MCF 10A (cell line): ENCODE data around the gene PRRX1. TPM values are rescaled to one million over a fixed set of nuclear protein-coding genes. Genes with fewer than 3 reads are reported as not detected.

Experiments
- BruUV-seq: library from RNA; stranded (reverse); fragments of 400-500 nt; replicated peaks from 2 replicates; lab custom pipeline; 2021; lab: Mats Ljungman, UMichigan
- CTCF ChIA-PET: fragments of 300-600 bp; sonication (Branson Sonifier 250); formaldehyde crosslinking; extraction: SDS; loops from one replicate; lab custom pipeline; 2021; ENCODE audit warnings: antibody characterized with exemption, inconsistent platforms; lab: Yijun Ruan, JAX
- POLR2A ChIA-PET: fragments of 300-600, 350-650 bp; sonication (Branson Sonifier 250); formaldehyde crosslinking; extraction: SDS; loops from one replicate; lab custom pipeline; 2020; ENCODE audit warnings: antibody characterized with exemption, inconsistent platforms; lab: Yijun Ruan, JAX
- DNase-seq: peaks from one replicate; pipeline ENCODE4 v3.0.0-alpha.2; 2018; ENCODE audit not compliant: unreplicated experiment
- H3K27ac Mint-ChIP-seq: one replicate; pipeline ENCODE4 v1.8.0; 2022; ENCODE audit warnings: mild to moderate bottlenecking, low read depth, mixed read lengths; ENCODE audit not compliant: unreplicated experiment
- H3K27me3 Mint-ChIP-seq: one replicate; pipeline ENCODE4 v1.8.0; 2022; ENCODE audit warnings: mixed read lengths; ENCODE audit not compliant: insufficient read depth, unreplicated experiment
- H3K36me3 Mint-ChIP-seq: one replicate; pipeline ENCODE4 v1.8.0; 2022; ENCODE audit warnings: mild to moderate bottlenecking, moderate library complexity, mixed read lengths; ENCODE audit not compliant: insufficient read depth, unreplicated experiment
- H3K4me1 Mint-ChIP-seq: one replicate; pipeline ENCODE4 v1.8.0; 2022; ENCODE audit warnings: mixed read lengths; ENCODE audit not compliant: insufficient read depth, unreplicated experiment
- H3K4me3 Mint-ChIP-seq: one replicate; pipeline ENCODE4 v1.8.0; 2022; ENCODE audit warnings: mild to moderate bottlenecking, moderate library complexity, mixed read lengths; ENCODE audit not compliant: unreplicated experiment
- H3K9me3 Mint-ChIP-seq: one replicate; pipeline ENCODE4 v1.8.0; 2022; ENCODE audit warnings: mixed read lengths; ENCODE audit not compliant: unreplicated experiment
- CTCF ChIP-seq: fragments of 200-600 bp; IDR thresholded peaks from one replicate; pipeline ENCODE4 v1.8.0; 2022; ENCODE audit warnings: antibody characterized with exemption, mild to moderate bottlenecking; ENCODE audit not compliant: unreplicated experiment
- intact Hi-C: fragments of 100-400 bp; cut with micrococcal nuclease; formaldehyde crosslinking; loops from 2 replicates; pipeline ENCODE4 v1.14.1; 2022
- total RNA-seq: library from RNA; stranded (reverse); gene quantifications from 2 replicates; pipeline ENCODE4 v1.2.3, GENCODE V29; 2022

The PRRX1 gene
- total RNA-seq, 1 experiment from 2014 or later: not detected

DNA sequence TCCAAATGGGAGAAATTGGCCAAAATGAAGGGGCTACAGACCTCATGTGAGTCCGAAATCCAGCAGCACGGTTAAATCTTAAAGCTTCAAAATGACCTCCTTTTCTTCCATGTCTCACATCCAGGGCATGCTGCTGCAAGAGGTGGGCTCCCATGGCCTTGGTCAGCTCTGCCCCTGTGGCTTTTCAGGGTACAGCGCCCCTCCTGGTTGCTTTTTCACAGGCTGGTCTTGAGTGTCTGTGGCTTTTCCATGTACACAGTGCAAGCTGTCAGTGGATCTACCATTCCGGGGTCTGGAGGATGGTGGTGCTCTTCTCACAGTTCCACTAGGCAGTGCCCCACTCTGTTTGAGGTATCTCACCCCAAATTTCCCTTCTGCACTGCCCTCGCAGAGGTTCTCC is 78.7 kb downstream of the PRRX1 start:
- ChIA-PET CTCF (no interaction called here), POLR2A (no interaction called here)
- Mint-ChIP-seq H3K4me1 (no peaks in the 10 kb centered on the region), H3K27me3 (no peaks in the 10 kb centered on the region), H3K9me3 (no peaks in the 10 kb centered on the region), H3K36me3 (no peaks in the 10 kb centered on the region), H3K27ac (no peak overlapping the region), H3K4me3 (no peak overlapping the region)
- no TSS peak for BruUV-seq
- no peak for TF ChIP-seq CTCF
- no peak for DNase-seq
- intact Hi-C loops: no loop called here

- ChIA-PET CTCF (interaction anchor here (1.0 kb wide), 1 partner anchor 717 kb away, joined by 4 read pairs; no protein-coding TSS in a partner anchor), POLR2A (no interaction called here)
- Mint-ChIP-seq H3K9me3 (no peaks in the 10 kb centered on the region), H3K4me1 (no peaks in the 10 kb centered on the region), H3K36me3 (no peaks in the 10 kb centered on the region), H3K27me3 (no peaks in the 10 kb centered on the region), H3K4me3 (no peak overlapping the region), H3K27ac (no peak overlapping the region)
- intact Hi-C loops: no loop called here
- DNase-seq: no peak
- no peak for TF ChIP-seq CTCF
- no TSS peak for BruUV-seq
Observed at GRCh38 chr1:170743083-170743482, 79.2 kb downstream of the PRRX1 start.

- Mint-ChIP-seq H3K9me3 (no peaks in the 10 kb centered on the region), H3K4me3 (no peak overlapping the region), H3K36me3 (no peaks in the 10 kb centered on the region), H3K27me3 (no peaks in the 10 kb centered on the region), H3K27ac (no peak overlapping the region), H3K4me1 (no peaks in the 10 kb centered on the region)
- TF ChIP-seq CTCF: no peak
- ChIA-PET POLR2A (interaction anchor here (0.5 kb wide), 1 partner anchor 10 kb away, joined by 3 read pairs; no protein-coding TSS in a partner anchor), CTCF (interaction anchor here (1.0 kb wide), 1 partner anchor 19 kb away, joined by 3 read pairs; no protein-coding TSS in a partner anchor)
- intact Hi-C loops: no loop called here
- no TSS peak for BruUV-seq
- no peak for DNase-seq
Observed at GRCh38 chr1:170749549-170749948, 85.6 kb downstream of the PRRX1 start.

DNA sequence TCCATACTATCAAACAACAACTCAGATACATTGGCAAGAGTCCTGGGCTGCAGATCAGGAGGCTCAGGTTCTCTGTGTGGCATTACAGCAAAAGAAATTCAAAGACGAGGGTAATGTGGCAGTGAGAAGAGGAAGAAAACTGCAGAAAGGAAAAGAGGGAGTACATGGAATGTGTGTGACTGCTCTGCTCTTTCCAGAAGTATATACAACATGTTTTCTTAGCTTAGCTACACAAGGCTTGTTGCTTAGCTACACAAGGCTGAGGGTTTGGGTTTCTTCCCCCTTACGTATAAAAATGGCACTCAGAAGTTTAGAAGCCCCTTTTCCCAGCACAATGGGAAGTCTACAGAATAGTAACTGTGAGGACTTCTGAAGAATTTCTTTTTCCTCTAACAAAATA is 86.0 kb downstream of the PRRX1 start:
- Mint-ChIP-seq H3K9me3 (no peaks in the 10 kb centered on the region), H3K4me1 (no peaks in the 10 kb centered on the region), H3K4me3 (no peak overlapping the region), H3K27ac (no peak overlapping the region), H3K27me3 (no peaks in the 10 kb centered on the region), H3K36me3 (no peaks in the 10 kb centered on the region)
- no peak for TF ChIP-seq CTCF
- ChIA-PET CTCF (no interaction called here), POLR2A (interaction anchor here (0.5 kb wide), 1 partner anchor 10 kb away, joined by 3 read pairs; no protein-coding TSS in a partner anchor)
- intact Hi-C loops: no loop called here
- no TSS peak for BruUV-seq
- DNase-seq: no peak
